HCT116 (cell line): ENCODE measurements around the gene APBA2. TPM values are rescaled to one million over a fixed set of nuclear protein-coding genes. Genes with fewer than 3 reads are reported as not detected.

Experiments used
- ATAC-seq: fragments of 200-7000 bp; cut with Tn5 transposase; 2 replicates; pipeline ENCODE4 v1.9.1; 2020; ENCODE audit warnings: mild to moderate bottlenecking, moderate library complexity
- BruUV-seq: library from RNA; stranded (reverse); fragments of 400-500 nt; replicated peaks from 2 replicates; lab custom pipeline; 2021; lab: Mats Ljungman, UMichigan
- CTCF ChIA-PET: fragments of 300-600 bp; sonication (Branson Sonifier 250); formaldehyde crosslinking; loops from one replicate; lab custom pipeline; 2021; ENCODE audit warnings: antibody characterized with exemption; lab: Charles Lee
- POLR2A ChIA-PET: fragments of 300-600, 350-600 bp; sonication (Branson Sonifier 250); formaldehyde crosslinking; loops from one replicate; lab custom pipeline; 2021; ENCODE audit warnings: antibody characterized with exemption; lab: Charles Lee
- RAD21 ChIA-PET, 2 experiments: fragments of 300-600 bp; sonication (Branson Sonifier 250); formaldehyde crosslinking; loops; one replicate each; lab custom pipeline; 2023; ENCODE audit warnings: low total read pairs in 2 of 2; ENCODE audit not compliant: uncharacterized antibody in 2 of 2, unreplicated experiment in 2 of 2, low non-redundant PET in 1 of 2; lab: Charles Lee
- DNase-seq: peaks from one replicate; pipeline ENCODE4 v3.0.0-alpha.2; 2010; ENCODE audit warnings: low read depth, low spot score
- H2AFZ ChIP-seq: fragments of 200-600 bp; shearing (Covaris generic), sonication (generic); 2 replicates; pipeline ENCODE4 v1.6.1; 2017; ENCODE audit warnings: low read depth, mixed run types, mixed read lengths, antibody characterized with exemption, low read length; ENCODE audit not compliant: poor library complexity, severe bottlenecking
- H3K27ac ChIP-seq: 2 replicates; pipeline ENCODE4 v1.5.1; 2012; ENCODE audit warnings: low read depth, low read length
- H3K27me3 ChIP-seq: fragments of 200-600 bp; sonication (generic); 2 replicates; pipeline ENCODE4 v1.6.1; 2016; ENCODE audit warnings: mixed run types, low read length, mixed read lengths; ENCODE audit not compliant: insufficient read depth
- H3K36me3 ChIP-seq, 2 experiments: fragments of 200-500 bp in 1 of 2; fragments of 200-600 bp in 1 of 2; sonication (Bioruptor generic) in 1 of 2; sonication (generic) in 1 of 2; 2 replicates each; pipeline versions ENCODE4 v1.5.1 to v1.6.1; 2014 to 2016; ENCODE audit warnings: low read length in 2 of 2, inconsistent platforms in 1 of 2, mixed read lengths in 1 of 2, mixed run types in 1 of 2; ENCODE audit not compliant: insufficient read depth in 2 of 2, control insufficient read depth in 1 of 2
- H3K4me1 ChIP-seq, 2 experiments: fragments of 200-600 bp in 1 of 2; sonication (generic) in 1 of 2; 2 replicates each; pipeline versions ENCODE4 v1.5.1 to v1.6.1; 2012 to 2017; ENCODE audit warnings: low read length in 2 of 2, inconsistent platforms in 1 of 2, mild to moderate bottlenecking in 1 of 2, mixed read lengths in 1 of 2, mixed run types in 1 of 2, moderate library complexity in 1 of 2; ENCODE audit not compliant: insufficient read depth in 2 of 2, control insufficient read depth in 1 of 2
- H3K4me2 ChIP-seq: fragments of 200-600 bp; sonication (generic); 2 replicates; pipeline ENCODE4 v1.6.1; 2017; ENCODE audit warnings: mixed run types, low read length, mixed read lengths
- H3K4me3 ChIP-seq, 2 experiments: fragments of 200-600 bp in 1 of 2; sonication (generic) in 1 of 2; replicated peaks in 1 of 2; 2 replicates each; pipeline ENCODE4 v1.5.1; 2011 to 2016; ENCODE audit warnings: low read length in 2 of 2, control low read depth in 1 of 2, low read depth in 1 of 2, mild to moderate bottlenecking in 1 of 2, mixed read lengths in 1 of 2, mixed run types in 1 of 2
- H3K79me2 ChIP-seq: fragments of 200-600 bp; sonication (generic); 2 replicates; pipeline ENCODE4 v1.6.1; 2017; ENCODE audit warnings: mild to moderate bottlenecking, mixed run types, low read length, moderate library complexity, mixed read lengths; ENCODE audit not compliant: insufficient read depth
- H3K9ac ChIP-seq: fragments of 200-600 bp; sonication (generic); 2 replicates; pipeline ENCODE4 v1.6.1; 2016; ENCODE audit warnings: low read length, mixed read lengths
- H3K9me2 ChIP-seq: fragments of 200-600 bp; sonication (generic), shearing (Covaris generic); 2 replicates; pipeline ENCODE4 v1.6.1; 2017; ENCODE audit warnings: mixed run types, mild to moderate bottlenecking, moderate library complexity; ENCODE audit not compliant: insufficient read depth
- H3K9me3 ChIP-seq, 2 experiments: fragments of 200-500 bp in 1 of 2; fragments of 200-600 bp in 1 of 2; sonication (Bioruptor generic) in 1 of 2; sonication (generic) in 1 of 2; 2 replicates each; pipeline ENCODE4 v1.6.1; 2014 to 2017; ENCODE audit warnings: low read length in 2 of 2, mixed read lengths in 2 of 2, inconsistent platforms in 1 of 2, low read depth in 1 of 2, mild to moderate bottlenecking in 1 of 2, mixed run types in 1 of 2, moderate library complexity in 1 of 2; ENCODE audit not compliant: control insufficient read depth in 1 of 2, insufficient read depth in 1 of 2
- H4K20me1 ChIP-seq: fragments of 200-600 bp; sonication (generic), shearing (Covaris generic); 2 replicates; pipeline ENCODE4 v1.6.1; 2017; ENCODE audit warnings: mixed run types, mild to moderate bottlenecking, moderate library complexity; ENCODE audit not compliant: insufficient read depth
- CEBPB ChIP-seq: IDR thresholded peaks from 2 replicates; pipeline ENCODE4 v1.6.1; 2012; ENCODE audit warnings: low read depth
- EGR1 ChIP-seq: IDR thresholded peaks from 2 replicates; pipeline ENCODE4 v1.6.1; 2012; ENCODE audit warnings: low read depth
- ELF1 ChIP-seq: IDR thresholded peaks from 2 replicates; pipeline ENCODE4 v1.6.1; 2012; ENCODE audit warnings: low read depth, borderline replicate concordance
- FOSL1 ChIP-seq: IDR thresholded peaks from 2 replicates; pipeline ENCODE4 v1.6.1; 2012; ENCODE audit warnings: low read depth
- JUND ChIP-seq: IDR thresholded peaks from 2 replicates; pipeline ENCODE4 v1.6.1; 2012
- POLR2A ChIP-seq: IDR thresholded peaks from 2 replicates; pipeline ENCODE4 v1.7.0; 2011; ENCODE audit warnings: borderline replicate concordance; ENCODE audit not compliant: insufficient read depth, insufficient read length; ENCODE audit errors: extremely low read depth
- POLR2AphosphoS5 ChIP-seq: IDR thresholded peaks from 2 replicates; pipeline ENCODE4 v1.6.1; 2011; ENCODE audit warnings: mild to moderate bottlenecking, low read depth, low read length, moderate library complexity
- YY1 ChIP-seq: IDR thresholded peaks from 2 replicates; pipeline ENCODE4 v1.6.1; 2011; ENCODE audit warnings: low read length, low read depth, moderate library complexity, mild to moderate bottlenecking; ENCODE audit not compliant: insufficient replicate concordance; ENCODE audit errors: extremely low read depth
- ZFX ChIP-seq: fragments of 450-650 bp; IDR thresholded peaks from 2 replicates; pipeline ENCODE4 v1.6.1; 2017
- ZNF274 ChIP-seq: fragments of 200-500 bp; sonication (Bioruptor generic); IDR thresholded peaks from 2 replicates; pipeline ENCODE4 v1.6.1; 2014; ENCODE audit warnings: mild to moderate bottlenecking, low read depth, low read length, inconsistent platforms
- intact Hi-C: fragments of 100-400 bp; cut with micrococcal nuclease; formaldehyde crosslinking; loops from 2 replicates; pipeline ENCODE4 v1.10.0; 2022
- total RNA-seq: library from RNA; stranded (reverse); gene quantifications from one replicate; pipeline ENCODE4 v1.2.1, GENCODE V29; 2021; ENCODE audit not compliant: unreplicated experiment
- TF ChIP-seq, protein P1 (sequence below), 3 experiments: fragments of 200-600 bp in 1 of 3; sonication (generic) in 1 of 3; IDR thresholded peaks in 2 of 3; conservative IDR thresholded peaks in 1 of 3; 2 replicates each; pipeline ENCODE4 v1.5.1; 2012 to 2017; ENCODE audit warnings: low read depth in 2 of 3, low read length in 2 of 3, antibody characterized with exemption in 1 of 3, borderline replicate concordance in 1 of 3, control low read depth in 1 of 3, mild to moderate bottlenecking in 1 of 3, mixed read lengths in 1 of 3, mixed run types in 1 of 3, moderate library complexity in 1 of 3; ENCODE audit not compliant: insufficient read depth in 1 of 3
- TF ChIP-seq, protein P2 (sequence below): IDR thresholded peaks from 2 replicates; pipeline ENCODE4 v1.6.1; 2012
- TF ChIP-seq, protein P3 (sequence below): IDR thresholded peaks from 2 replicates; pipeline ENCODE4 v1.6.1; 2012; ENCODE audit warnings: low read depth

The APBA2 gene
- total RNA-seq, 1 experiment from 2014 or later: 0.47 TPM

DNA sequence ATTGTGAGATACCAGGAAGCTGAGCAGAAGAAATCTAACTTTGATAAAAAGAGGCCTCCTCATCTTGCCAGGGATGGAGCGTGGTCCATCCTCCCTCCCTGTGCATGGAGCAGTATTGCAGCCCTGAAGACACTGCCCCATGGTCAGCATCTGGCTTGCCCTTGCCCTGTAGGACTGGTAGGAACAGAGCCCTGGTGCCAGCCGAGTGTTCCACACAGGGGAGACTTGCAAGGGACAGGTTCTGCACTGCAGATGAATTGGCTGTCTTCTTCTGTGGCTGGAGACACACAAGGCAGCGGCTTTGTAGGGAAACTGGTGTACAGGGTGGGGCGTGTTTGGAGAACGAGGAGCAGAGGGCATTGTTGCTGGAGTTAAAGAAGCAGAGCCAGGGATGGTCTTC lies 110.5 kb downstream of the APBA2 start:
- intact Hi-C loops: loop anchor here (5.0 to 10.0 kb wide), 2 partner anchors 96 to 569 kb away; no protein-coding TSS in a partner anchor
- CTCF ChIA-PET: no interaction called here
- no TSS peak for BruUV-seq

More for the DNA sequence above, 110.5 kb downstream of the APBA2 start:
- ChIA-PET RAD21 (no interaction called here), POLR2A (no interaction called here)
- DNase-seq (no peak), ATAC-seq (no peak)
- Histone ChIP-seq H3K4me1 (no peaks in the 10 kb centered on the region), H3K9me3 (no peaks in the 10 kb centered on the region), H2AFZ (no peak overlapping the region), H4K20me1 (no peaks in the 10 kb centered on the region), H3K79me2 (no peaks in the 10 kb centered on the region), H3K4me3 (no peak overlapping the region), H3K4me2 (no peak overlapping the region), H3K27me3 (no peaks in the 10 kb centered on the region), H3K9ac (no peak overlapping the region), H3K9me2 (no peaks in the 10 kb centered on the region), H3K27ac (no peak overlapping the region), H3K36me3 (no peaks in the 10 kb centered on the region)
- TF ChIP-seq ZFX (no peak), FOSL1 (no peak), CEBPB (no peak), ZNF274 (no peak), YY1 (no peak), POLR2AphosphoS5 (no peak), ELF1 (no peak), EGR1 (no peak), JUND (no peak), POLR2A (no peak)
- TF ChIP-seq, protein P1, sequence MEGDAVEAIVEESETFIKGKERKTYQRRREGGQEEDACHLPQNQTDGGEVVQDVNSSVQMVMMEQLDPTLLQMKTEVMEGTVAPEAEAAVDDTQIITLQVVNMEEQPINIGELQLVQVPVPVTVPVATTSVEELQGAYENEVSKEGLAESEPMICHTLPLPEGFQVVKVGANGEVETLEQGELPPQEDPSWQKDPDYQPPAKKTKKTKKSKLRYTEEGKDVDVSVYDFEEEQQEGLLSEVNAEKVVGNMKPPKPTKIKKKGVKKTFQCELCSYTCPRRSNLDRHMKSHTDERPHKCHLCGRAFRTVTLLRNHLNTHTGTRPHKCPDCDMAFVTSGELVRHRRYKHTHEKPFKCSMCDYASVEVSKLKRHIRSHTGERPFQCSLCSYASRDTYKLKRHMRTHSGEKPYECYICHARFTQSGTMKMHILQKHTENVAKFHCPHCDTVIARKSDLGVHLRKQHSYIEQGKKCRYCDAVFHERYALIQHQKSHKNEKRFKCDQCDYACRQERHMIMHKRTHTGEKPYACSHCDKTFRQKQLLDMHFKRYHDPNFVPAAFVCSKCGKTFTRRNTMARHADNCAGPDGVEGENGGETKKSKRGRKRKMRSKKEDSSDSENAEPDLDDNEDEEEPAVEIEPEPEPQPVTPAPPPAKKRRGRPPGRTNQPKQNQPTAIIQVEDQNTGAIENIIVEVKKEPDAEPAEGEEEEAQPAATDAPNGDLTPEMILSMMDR (IDR thresholded peaks at IDR 0.05 in 2 of 3, conservative IDR thresholded peaks at IDR 0.05 in 1 of 3; ENCODE audit: borderline replicate concordance in 1 of 3, insufficient read depth in 1 of 3, low read depth in 2 of 3, low read length in 2 of 3): no peak
- TF ChIP-seq, protein P2, sequence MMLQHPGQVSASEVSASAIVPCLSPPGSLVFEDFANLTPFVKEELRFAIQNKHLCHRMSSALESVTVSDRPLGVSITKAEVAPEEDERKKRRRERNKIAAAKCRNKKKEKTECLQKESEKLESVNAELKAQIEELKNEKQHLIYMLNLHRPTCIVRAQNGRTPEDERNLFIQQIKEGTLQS: no peak
- TF ChIP-seq, protein P3, sequence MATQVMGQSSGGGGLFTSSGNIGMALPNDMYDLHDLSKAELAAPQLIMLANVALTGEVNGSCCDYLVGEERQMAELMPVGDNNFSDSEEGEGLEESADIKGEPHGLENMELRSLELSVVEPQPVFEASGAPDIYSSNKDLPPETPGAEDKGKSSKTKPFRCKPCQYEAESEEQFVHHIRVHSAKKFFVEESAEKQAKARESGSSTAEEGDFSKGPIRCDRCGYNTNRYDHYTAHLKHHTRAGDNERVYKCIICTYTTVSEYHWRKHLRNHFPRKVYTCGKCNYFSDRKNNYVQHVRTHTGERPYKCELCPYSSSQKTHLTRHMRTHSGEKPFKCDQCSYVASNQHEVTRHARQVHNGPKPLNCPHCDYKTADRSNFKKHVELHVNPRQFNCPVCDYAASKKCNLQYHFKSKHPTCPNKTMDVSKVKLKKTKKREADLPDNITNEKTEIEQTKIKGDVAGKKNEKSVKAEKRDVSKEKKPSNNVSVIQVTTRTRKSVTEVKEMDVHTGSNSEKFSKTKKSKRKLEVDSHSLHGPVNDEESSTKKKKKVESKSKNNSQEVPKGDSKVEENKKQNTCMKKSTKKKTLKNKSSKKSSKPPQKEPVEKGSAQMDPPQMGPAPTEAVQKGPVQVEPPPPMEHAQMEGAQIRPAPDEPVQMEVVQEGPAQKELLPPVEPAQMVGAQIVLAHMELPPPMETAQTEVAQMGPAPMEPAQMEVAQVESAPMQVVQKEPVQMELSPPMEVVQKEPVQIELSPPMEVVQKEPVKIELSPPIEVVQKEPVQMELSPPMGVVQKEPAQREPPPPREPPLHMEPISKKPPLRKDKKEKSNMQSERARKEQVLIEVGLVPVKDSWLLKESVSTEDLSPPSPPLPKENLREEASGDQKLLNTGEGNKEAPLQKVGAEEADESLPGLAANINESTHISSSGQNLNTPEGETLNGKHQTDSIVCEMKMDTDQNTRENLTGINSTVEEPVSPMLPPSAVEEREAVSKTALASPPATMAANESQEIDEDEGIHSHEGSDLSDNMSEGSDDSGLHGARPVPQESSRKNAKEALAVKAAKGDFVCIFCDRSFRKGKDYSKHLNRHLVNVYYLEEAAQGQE: no peak
